Urothelium cell line (cell line): ENCODE measurements around the gene AQP4.

Source experiments
- DNase-seq: peaks from one replicate; pipeline ENCODE4 v3.0.0; 2011; ENCODE audit warnings: low spot score, mixed read lengths
- FAIRE-seq: peaks from 2 replicates; lab custom pipeline; 2011; peaks lifted over from hg19 to GRCh38; lab: Jason Lieb, UNC

Gene AQP4

GRCh38 chr18:26865557-26865956, at the start of gene AQP4:
TSS of gene AQP4 (minus strand) at chr18:26865707. CDS start at chr18:26865689, 18 bp downstream.
- FAIRE-seq (no peak), DNase-seq (no peak)

GRCh38 chr18:26911840-26912239, 46.3 kb upstream of the AQP4 start:
- no peak for FAIRE-seq
- no peak for DNase-seq

- no peak for FAIRE-seq
- DNase-seq = peak; percentile 45
Measured at GRCh38 chr18:26909599-26910290, 44.2 kb upstream of the AQP4 start.

- FAIRE-seq (no peak), DNase-seq (no peak)
Measured at GRCh38 chr18:26908906-26909305, 43.4 kb upstream of the AQP4 start.

- FAIRE-seq (no peak), DNase-seq (no peak)
Measured at GRCh38 chr18:26902291-26902690, 36.8 kb upstream of the AQP4 start.

- FAIRE-seq = no peak
- peak; percentile 23 for DNase-seq
Measured at GRCh38 chr18:26901020-26901419, 35.5 kb upstream of the AQP4 start.

GRCh38 chr18:26894426-26894825, 28.9 kb upstream of the AQP4 start:
- DNase-seq = no peak
- FAIRE-seq = no peak

- DNase-seq (no peak), FAIRE-seq (no peak)
Measured at GRCh38 chr18:26893996-26894395, 28.5 kb upstream of the AQP4 start.

- DNase-seq (no peak), FAIRE-seq (no peak)
Measured at GRCh38 chr18:26888259-26888658, 22.8 kb upstream of the AQP4 start.

- FAIRE-seq (no peak), DNase-seq (no peak)
Measured at GRCh38 chr18:26875040-26875654, 9.6 kb upstream of the AQP4 start.

GRCh38 chr18:26874283-26874682, 8.8 kb upstream of the AQP4 start:
- DNase-seq (no peak), FAIRE-seq (no peak)

GRCh38 chr18:26869640-26870039, 4.1 kb upstream of the AQP4 start:
- DNase-seq = no peak
- FAIRE-seq = no peak

GRCh38 chr18:26868968-26869586, 3.6 kb upstream of the AQP4 start:
- FAIRE-seq = no peak
- no peak for DNase-seq

- DNase-seq (no peak), FAIRE-seq (no peak)
Measured at GRCh38 chr18:26867471-26867870, 2.0 kb upstream of the AQP4 start.

- no peak for DNase-seq
- no peak for FAIRE-seq
Measured at GRCh38 chr18:26864658-26865057, 849 bp downstream of the AQP4 start.

- no peak for FAIRE-seq
Measured at GRCh38 chr18:26863921-26864497, 1.5 kb downstream of the AQP4 start.

GRCh38 chr18:26863122-26863879, 2.2 kb downstream of the AQP4 start:
- DNase-seq (peak; percentile 36), FAIRE-seq (no peak)

More at GRCh38 chr18:26863921-26864497, 1.5 kb downstream of the AQP4 start:
- no peak for DNase-seq

- no peak for DNase-seq
- no peak for FAIRE-seq
Measured at GRCh38 chr18:26862084-26862483, 3.4 kb downstream of the AQP4 start.

- no peak for FAIRE-seq
- no peak for DNase-seq
Measured at GRCh38 chr18:26854292-26854881, 11.1 kb downstream of the AQP4 start.

- DNase-seq (no peak), FAIRE-seq (no peak)
Measured at GRCh38 chr18:26853401-26853800, 12.1 kb downstream of the AQP4 start.

GRCh38 chr18:26843760-26844159, 21.7 kb downstream of the AQP4 start:
- FAIRE-seq (no peak), DNase-seq (no peak)
